Stimulated activated CD8-positive, alpha-beta memory T cell treated with anti-CD3 and anti-CD28 coated beads, Interleukin-12 subunit alpha, Interleukin-12 subunit beta, amount 100 ng/mL, for 1 hour (primary cell): ENCODE data around the gene IFNG-AS1.

Source experiments
- DNase-seq: peaks from one replicate; pipeline ENCODE4 v3.0.0-alpha.2; 2020; ENCODE audit warnings: low read depth

IFNG-AS1 gene

DNA sequence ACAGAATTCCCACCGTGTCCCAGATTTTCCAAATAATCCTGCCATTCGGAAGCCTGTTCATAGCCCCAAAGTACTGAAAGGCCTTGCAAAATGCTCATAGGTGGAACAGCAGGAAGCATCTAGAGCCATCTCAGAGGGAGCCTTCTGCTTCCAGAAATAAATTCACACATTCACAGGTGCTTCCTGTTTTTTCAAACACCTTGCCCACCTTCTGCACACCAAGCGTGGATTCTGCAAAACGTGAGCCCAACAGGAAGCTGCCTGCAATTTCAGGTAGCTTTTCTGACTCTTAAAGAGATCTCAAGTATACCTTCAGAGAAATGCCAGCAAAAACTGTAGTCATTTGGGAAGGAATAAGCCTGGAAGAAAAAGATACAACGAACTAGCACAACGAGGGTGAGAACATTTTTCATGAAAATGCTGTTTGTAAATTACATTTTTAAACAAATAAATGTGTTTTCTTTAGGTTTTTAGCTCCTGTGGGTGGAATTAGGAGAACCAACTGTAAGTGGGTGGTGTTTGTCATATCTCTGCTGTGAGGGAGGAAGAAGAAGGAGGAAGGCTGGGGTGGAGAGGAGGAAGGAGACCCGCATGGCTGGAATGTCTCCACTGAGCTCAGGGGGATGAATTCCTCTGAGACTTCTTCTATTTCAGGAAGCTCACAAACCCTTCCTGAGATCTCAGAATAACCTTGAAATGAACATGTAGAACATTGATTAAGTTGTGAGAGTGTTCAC is at the start of gene IFNG-AS1:
Gene IFNG-AS1 (plus strand): TSS at position 264 of the 737 bp plus-strand sequence.
- no peak for DNase-seq

DNA sequence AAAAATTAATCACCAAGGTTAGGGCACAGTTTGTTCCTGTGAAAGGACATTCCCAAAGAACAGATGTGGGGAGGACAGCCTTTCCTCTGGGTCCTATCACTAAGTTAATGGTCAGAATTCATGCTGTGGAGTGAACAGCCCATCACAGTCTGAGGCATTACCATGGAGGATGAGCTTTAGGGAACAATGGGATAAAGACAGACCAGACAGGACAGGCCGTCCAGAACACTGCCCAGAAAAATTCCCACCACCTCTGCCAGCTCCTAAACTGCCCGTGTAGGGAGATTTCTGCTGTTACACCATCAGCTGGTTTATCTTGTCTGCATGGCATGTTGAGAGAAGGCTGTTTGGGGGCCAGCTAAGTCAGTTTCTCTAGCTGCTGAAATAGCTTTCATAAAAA is 49.6 kb upstream of the IFNG-AS1 start:
- DNase-seq, result no peak

DNA sequence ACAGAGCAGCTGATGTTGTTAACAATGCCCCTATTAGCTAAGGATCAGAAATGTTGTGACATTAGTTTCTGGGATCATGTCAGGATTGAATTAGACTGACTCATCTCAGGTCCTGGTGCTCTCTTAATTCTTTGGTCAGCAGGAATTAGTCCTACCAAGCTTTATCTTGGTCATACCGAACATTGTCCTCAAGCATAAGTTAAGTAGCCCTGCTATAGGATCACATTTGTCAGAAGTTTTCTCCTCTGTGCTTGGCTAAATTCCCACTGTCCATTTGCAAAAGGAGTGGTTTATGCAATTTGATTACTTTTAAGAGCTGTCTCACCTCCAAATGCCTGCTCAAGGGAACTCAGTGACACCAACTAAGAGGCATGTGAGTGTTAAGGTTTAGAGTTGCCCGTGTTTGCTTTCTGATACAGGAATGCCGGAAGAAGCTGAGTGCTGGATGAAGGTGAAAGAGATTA is 48.4 kb upstream of the IFNG-AS1 start:
- no peak for DNase-seq

DNA sequence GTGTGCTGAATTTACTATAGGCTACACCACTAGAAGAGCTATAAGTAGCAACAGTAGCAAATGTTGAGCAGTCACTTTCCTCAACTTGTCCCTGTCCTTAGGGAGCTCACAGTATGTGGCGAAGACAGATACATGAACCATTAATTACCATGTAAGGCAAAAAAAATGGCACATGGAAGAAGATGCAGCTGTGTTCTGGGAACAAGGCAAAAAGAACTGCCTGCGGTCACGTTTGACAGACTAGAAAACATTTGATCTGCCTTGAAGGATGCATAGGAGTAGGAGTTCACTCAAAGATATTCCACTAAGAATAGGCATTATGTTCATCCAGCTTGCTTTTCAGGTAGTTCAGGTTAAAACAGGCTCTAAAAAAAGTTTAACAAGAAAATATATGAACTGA is 46.5 kb upstream of the IFNG-AS1 start:
- DNase-seq, result no peak

DNA sequence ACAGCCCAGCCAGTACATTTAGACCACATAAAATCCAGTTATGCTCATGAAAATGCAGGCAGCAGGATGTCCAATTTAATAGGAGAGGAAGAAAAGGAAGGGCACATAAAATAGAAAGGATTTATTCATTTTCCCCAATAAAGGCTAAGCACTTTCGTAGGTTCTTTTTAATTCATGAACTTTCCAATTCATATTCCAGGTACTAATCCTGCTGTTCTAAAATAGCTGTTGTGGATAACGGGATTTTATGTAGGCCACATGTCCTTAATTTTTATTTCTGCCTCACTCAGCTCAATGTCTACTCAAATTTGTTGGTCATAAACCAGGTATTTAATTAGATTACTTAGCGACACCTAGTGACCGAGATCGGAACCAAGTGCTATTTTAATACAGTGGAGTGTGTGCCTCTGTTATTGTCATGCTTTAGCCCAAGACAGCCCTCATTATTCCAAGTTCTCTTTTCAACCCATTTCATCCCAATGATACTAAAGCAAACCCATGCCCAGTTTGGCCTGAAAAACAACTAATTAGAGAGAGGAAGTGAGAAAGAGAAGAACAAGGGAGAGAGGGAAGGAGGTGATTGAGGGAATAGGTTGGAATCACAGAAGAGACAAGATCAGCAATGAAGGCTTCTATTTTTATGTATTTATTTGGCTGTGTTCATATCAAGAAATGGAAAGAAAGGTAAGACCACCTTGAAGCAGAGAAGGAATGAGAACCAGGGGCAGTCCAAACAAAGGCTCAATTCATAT is 45.9 kb upstream of the IFNG-AS1 start:
- DNase-seq, result peak; percentile 50

DNA sequence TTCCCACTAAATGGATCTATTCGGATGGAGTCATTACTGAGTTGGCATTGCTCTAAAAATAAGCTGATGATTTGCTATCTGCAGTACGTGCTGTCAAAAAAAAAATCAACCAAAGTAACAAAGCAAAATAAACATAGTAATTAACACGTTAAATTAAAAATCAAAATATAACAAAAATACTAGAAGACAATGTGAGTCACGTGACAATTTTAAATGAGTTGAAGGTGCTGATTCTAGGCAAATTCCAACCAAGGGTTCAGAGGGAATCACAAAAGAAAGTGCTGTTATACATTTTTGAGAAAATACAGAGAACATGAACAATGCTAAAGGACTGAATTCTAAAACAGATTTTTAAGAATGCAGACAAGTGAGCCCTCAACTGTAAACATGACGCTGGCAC is 45.2 kb upstream of the IFNG-AS1 start:
- no peak for DNase-seq

DNA sequence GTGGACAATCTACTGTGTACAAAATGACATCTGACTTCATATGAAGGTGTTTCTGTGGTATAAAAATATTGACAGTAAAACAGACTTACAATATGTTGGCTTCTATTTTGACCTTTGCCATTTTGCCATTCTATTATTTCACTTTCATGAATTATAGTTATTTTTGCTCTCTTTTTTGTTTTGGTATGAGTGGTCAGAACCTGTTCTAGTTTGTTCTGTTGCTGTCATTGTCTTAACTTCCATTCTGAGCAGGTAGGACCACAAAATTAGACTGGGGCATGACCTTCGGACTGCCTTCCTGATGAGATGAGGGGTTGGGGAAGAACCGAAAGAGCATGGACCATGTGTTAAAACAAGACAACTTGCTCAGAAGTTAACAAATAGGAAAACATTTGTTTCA is 36.5 kb upstream of the IFNG-AS1 start:
- DNase-seq, result no peak

DNA sequence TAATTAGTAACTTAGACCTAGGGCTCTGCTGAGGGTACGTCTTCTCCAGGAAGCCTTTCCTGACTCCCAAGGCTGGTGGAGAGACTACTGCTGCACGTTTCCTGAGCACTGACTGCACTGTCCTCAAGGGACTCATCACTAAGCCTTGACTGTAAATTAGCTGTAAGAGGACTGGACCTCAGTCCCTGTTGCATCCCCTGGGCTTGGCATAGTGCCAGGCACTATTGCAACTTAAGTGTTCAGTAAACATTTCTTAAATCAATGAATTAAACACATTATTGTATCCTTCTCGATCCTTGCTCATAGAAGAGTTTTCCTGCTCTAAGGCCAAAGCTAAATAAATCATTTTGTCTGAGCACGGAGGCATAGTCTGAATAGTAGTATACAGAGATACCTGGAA is 31.9 kb upstream of the IFNG-AS1 start:
- DNase-seq, result no peak

DNA sequence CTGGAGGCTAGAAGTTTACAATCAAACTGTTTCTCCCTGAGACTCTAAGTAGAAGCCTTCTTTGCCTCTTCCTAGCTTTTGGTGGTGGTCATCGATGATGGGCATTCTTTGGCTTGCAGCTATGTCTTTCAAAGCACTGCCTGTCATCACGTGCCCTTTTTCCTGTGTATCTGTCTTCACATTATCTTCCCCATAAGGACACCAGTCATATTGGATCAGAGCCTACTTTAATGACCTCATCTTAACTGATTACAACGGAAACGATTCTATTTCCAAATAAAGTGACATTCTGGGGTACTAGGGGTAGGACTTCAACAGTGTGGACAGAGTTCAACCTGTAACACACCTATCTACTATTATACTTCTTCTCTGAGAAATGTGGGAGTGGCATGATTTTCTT is 31.1 kb upstream of the IFNG-AS1 start:
- no peak for DNase-seq

DNA sequence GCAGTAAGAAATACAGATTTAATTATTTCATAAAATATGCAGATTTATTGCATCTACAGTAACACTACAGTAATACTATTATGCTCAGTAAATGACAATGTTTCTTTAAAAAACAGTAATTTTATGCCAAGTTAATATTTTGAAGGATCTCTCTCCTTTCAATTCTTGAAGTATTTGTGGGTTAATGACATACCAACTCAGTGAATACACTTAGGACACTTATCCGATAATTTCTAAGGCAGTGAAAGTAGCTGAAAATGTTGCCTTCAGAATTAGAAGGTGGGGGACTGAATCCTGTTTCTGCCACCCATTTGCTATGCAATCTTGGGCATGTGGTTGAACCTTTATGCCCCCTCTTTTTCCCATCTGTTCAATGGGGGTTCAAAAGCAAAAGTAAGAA is 24.8 kb upstream of the IFNG-AS1 start:
- DNase-seq, result no peak

DNA sequence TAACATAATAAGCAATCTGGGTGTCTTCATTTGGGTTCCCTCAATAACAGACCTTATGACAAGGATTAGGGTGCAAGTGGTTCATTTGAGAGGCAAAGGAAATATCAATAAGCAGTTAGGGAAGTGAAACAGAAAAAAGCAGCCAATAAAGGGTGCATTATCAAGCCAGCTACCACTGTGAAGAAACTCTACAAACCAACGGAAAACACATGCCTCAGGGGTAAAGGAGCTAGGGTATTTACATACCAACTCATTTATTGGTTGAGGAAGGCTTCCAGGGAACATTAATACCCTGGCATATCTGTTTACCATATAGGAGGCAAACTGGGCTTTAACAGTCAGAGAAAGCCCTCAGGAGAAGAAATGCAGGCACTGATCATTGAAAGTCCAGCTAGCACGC is 22.7 kb upstream of the IFNG-AS1 start:
- no peak for DNase-seq

DNA sequence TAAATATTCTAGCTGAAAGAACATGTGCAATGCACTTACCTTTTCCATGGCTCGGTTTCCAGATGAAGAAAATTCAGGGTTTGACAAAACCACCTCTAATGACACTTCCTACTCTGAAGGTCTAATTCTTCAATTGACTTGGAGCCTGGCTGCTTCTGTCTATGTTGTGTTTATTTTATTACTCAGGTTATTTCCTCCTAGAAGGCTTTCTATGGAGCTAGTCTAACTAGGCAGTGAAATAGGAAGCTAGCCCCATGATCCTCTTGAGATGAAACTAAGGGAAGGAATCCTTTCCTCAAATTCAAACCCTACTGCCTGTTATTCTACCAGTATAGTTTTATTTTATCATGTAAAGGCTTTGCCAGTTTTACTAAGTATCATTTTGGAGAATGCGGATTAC is 20.9 kb upstream of the IFNG-AS1 start:
- no peak for DNase-seq

DNA sequence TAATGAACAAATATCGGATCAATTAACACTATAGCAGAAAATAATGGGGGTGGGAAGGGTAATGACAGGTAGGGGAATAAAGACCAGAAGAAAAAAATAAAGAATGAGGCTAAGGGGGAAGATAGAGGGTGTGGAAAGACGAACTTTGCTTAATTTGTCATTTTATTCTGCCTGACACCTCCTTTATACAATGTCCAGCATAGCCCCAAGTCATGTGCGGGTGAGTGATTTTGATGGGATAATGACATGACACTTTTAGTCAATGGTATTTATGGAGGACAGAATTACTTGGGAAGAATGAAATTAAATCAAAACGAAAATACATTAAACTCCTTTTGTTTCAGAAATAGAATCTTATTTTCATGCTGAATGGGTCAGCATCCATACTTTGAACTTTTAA is 20.5 kb upstream of the IFNG-AS1 start:
- DNase-seq, result no peak

DNA sequence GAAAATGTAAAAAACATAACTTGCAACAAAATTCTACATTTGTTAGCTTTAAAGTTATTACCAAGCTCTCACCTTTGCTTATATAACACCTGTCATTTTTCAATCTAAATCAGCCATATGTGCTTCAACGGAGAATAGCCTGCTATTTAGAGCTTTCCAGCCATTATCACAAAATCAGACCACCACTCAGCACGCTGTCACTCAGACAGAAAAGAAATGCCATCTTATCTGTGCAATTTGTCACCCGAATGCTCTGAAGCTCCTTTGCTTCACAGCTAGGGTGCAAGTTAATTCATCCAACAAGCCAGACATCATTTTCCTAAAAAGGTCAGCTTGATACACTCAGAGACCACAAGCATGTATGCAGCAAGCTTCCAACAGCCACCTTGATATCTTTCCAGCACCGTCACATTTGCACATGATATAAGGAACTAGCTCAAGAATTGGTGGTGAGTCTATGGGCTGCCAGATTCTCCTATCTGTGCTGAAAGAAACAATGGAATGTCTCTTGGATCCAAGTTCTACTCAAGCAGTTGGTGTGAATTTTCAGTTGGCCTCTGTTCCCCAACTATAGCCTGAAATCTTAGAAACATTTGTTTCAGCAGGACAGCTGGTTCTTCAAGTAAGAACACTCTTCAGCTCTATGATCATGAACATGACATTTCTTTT is 20.0 kb upstream of the IFNG-AS1 start:
- DNase-seq, result no peak

DNA sequence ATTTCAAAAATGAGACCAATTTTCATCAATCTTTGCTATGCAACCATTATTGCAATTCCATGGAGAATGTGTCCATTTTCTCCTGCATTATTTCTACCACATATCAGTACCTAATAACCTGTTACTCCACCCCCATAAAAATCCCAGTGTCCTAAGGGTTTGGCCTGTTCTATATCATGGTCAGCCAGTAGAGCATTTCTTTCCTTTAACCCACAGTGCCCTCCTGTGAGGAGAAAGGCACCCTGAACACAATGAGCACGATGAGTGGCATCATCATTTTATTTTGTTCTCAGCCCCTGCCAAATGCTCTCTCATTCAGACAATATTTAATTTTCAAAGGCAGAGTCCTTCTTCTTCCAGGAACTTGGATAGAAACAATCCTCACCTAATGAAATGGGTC is 11.6 kb upstream of the IFNG-AS1 start:
- no peak for DNase-seq

DNA sequence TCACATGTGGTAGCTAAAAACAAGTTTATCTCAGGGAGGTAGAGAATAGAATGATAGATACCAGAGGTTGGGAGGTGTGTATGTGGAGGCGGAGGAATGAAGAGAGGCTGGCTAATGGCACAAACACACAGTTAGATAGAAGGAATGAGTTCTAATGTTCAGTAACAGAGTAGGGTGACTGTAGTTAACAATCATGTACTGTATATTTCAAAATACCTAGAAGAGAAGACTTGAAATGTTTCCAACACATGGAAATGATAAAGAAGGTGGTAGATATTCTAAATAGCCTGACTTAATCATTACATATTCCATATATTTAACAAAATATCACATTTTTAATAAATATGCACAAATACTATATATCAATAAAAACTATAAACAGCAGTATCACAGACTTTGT is 8.9 kb upstream of the IFNG-AS1 start:
- DNase-seq, result no peak

DNA sequence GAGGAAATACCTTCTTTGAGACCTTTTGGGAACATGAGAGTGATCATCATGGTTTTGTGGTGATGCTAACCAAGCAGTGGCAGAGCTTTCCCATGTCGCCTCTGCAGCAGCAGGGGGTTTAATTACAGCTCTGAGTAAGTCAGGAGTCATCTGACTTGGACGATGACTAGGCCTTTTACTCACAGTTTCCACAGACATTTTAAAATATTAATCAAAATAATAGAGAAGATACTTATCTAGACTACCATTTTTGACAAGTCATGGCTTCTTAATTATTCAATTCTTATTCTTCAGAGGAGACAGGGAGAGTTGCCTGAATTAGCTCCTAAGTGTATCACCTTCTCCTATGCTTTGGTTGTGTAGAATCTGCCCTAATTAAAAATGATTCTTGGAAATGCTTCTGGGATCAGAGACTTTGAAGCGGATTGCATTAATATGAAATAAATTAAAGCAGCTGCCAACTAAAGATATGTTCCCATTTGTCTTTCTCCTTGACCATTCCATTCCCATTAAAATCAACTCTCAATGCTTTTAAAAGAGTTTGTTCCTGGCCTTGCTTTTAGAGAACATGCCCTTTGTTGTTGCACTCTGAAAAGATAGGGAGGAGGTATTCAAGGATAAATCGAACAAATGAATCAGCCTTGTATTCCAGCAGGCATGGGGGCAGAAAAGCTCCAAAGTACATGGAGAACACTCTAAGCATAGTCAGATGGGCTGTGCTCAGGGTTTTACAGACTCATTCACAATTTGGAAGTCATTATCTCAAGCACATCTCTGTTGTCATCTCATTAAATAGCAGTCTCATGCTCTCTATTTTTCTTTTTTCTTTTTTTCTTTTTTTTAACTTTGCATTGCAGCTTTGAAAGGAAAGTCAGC is 7.7 kb upstream of the IFNG-AS1 start:
- DNase-seq, result no peak

DNA sequence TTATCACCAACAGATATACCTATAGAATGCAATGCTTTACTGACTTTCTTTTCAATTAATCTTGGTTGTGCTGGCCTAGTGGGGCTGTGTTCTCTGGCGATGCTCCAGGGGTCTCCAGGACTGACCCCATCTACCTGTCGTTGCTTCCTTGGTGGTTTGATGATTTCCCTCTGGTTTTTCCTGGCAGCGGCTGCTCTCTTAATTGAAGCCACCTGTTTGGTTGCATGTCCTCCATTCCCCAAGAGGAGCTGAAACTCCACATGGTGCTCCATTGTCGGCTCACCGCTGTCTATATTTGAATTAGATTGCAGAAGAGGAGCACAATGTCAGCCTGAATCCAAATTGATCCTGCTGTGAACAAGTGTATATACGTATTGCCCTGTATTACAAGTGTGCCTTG is 7.1 kb upstream of the IFNG-AS1 start:
- DNase-seq, result no peak

DNA sequence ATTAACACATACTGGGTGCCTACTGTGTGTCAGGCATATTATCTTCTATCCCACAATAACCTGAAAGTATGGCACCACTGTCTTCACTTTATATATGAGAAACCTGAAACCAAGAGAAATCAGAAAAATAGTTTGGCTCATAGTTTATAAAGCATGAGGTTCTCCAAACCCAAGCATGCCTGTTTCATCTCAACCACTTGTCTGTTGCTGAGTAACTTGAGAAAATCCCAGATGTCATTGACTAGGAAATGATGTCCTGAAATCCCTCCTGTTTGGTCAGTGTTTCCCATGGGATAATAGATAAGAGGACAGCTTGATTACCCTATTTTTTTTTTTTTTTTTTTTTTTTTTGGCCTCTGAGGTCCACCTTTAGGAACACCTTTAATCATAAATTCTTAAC is 2.6 kb upstream of the IFNG-AS1 start:
- DNase-seq, result no peak

DNA sequence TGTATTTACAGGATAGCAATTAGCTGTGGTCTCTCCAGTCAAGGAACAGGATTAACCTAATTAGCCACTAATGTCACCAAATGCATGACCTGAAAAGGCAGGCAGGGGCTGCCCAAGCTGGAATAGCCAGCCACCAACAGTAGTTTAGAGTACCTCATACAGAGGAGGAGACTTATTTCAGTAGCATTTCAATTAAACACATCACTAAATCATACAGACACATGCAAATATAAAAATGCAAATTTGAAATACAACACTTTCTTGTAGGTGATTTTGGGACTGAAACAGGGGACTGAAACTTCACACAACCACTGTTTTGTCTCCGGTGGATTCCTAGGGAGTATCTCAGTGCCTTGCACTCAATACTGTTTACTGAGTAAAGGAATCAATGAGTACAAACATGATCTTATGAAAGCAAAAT is 636 bp upstream of the IFNG-AS1 start:
- DNase-seq, result no peak

DNA sequence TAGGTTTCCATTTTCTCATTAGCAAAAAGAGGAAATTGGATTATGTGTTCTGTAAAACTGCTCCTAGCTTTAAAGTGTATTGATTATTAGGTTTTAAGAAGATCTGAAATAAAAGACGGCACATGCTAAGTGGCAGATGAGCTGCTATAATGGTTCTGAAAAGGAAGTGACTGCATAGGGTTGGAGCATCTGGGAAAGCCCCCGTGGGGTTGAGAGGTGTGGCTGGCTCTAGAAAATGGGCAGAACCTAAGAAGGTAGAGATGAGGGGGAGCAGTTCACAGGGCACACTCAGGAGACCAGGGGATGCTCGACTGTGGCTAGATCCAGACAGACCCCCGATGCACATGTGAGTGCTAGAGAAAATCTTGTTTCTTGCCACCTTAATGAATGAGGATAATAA is 1.9 kb downstream of the IFNG-AS1 start:
- no peak for DNase-seq

DNA sequence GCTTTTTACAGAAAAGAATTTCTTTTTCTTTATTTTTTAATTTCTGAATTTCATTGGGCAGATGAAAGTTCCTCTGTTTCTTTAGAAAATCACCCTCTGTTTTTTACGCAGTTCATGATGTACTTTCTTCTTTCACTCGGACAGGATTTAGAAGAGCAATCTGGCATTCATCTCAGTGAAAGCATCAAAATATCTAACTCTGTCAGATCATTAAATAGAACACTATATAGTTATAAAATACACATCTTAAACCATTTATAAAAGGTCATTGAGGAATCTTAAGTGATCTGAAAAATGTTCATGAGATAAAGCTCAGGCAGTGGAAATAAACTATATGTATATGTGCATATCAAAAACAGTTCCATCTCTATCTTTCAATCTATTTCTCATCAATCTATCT is 3.9 kb downstream of the IFNG-AS1 start:
- DNase-seq, result no peak
